Stimulated activated naive CD4-positive, alpha-beta T cell treated with Interleukin-2 at 50 U/mL for 16 hours (primary cell): ENCODE data around the gene ST6GALNAC5.
"Not testable (repeated sequence)": the region's sequence is repeated elsewhere in the genome, so short reads cannot be mapped to it uniquely, and the experiment has no call there.

Source experiments
- DNase-seq: peaks from one replicate; lab custom pipeline; 2025; lab: John Stamatoyannopoulos, UW

The ST6GALNAC5 gene

GRCh38 chr1:76938304-76938703, 71.0 kb downstream of the ST6GALNAC5 start:
- no peak for DNase-seq

GRCh38 chr1:76939050-76939816, 72.0 kb downstream of the ST6GALNAC5 start:
- no peak for DNase-seq

- DNase-seq = no peak
Observed at GRCh38 chr1:76939817-76940216, 72.5 kb downstream of the ST6GALNAC5 start.

- no peak for DNase-seq
Observed at GRCh38 chr1:76940571-76941335, 73.5 kb downstream of the ST6GALNAC5 start.

GRCh38 chr1:76942549-76942948, 75.3 kb downstream of the ST6GALNAC5 start:
- DNase-seq = no peak

GRCh38 chr1:76944942-76945341, 77.7 kb downstream of the ST6GALNAC5 start:
- no peak for DNase-seq

GRCh38 chr1:76948846-76949245, 81.6 kb downstream of the ST6GALNAC5 start:
- DNase-seq = no peak

- DNase-seq = no peak
Observed at GRCh38 chr1:76949503-76949902, 82.2 kb downstream of the ST6GALNAC5 start.

GRCh38 chr1:76950306-76950705, 83.0 kb downstream of the ST6GALNAC5 start:
- no peak for DNase-seq

GRCh38 chr1:76951153-76951552, 83.9 kb downstream of the ST6GALNAC5 start:
- no peak for DNase-seq

- no peak for DNase-seq
Observed at GRCh38 chr1:76955652-76956051, 88.4 kb downstream of the ST6GALNAC5 start.

GRCh38 chr1:76957961-76958360, 90.7 kb downstream of the ST6GALNAC5 start:
- no peak for DNase-seq

GRCh38 chr1:76958828-76959227, 91.5 kb downstream of the ST6GALNAC5 start:
- no peak for DNase-seq

- no peak for DNase-seq
Observed at GRCh38 chr1:76959556-76959955, 92.3 kb downstream of the ST6GALNAC5 start.

GRCh38 chr1:76961181-76961819, 94.0 kb downstream of the ST6GALNAC5 start:
- DNase-seq = no peak

GRCh38 chr1:76961820-76962207, 94.5 kb downstream of the ST6GALNAC5 start:
- no peak for DNase-seq

GRCh38 chr1:76981267-76981666, 114.0 kb downstream of the ST6GALNAC5 start:
- DNase-seq = not testable (repeated sequence)

- no peak for DNase-seq
Observed at GRCh38 chr1:76989976-76990375, 122.7 kb downstream of the ST6GALNAC5 start.

GRCh38 chr1:76993036-76993435, 125.8 kb downstream of the ST6GALNAC5 start:
- no peak for DNase-seq

GRCh38 chr1:76998582-76999223, 131.4 kb downstream of the ST6GALNAC5 start:
- DNase-seq = no peak

GRCh38 chr1:77007675-77008074, 140.4 kb downstream of the ST6GALNAC5 start:
- DNase-seq = no peak

GRCh38 chr1:77010937-77011336, 143.7 kb downstream of the ST6GALNAC5 start:
- DNase-seq = no peak
